ENCODE data around the gene ELOA. TPM values are rescaled to one million over a fixed set of nuclear protein-coding genes. Genes with fewer than 3 reads are reported as not detected.
A peak's percentile ranks its signal among the peaks of the same experiment; 100 is the strongest.

The ELOA gene
- total RNA-seq, 1 donor from 2014 or later = 40.6 TPM

GRCh38 chr1:23809751-23810171 is 66.5 kb downstream of the ELOA start:
- Mint-ChIP-seq H3K27ac (ENCODE audit: unreplicated experiment) (no peak overlapping the region), H3K27me3 (ENCODE audit: unreplicated experiment) (no peaks in the 10 kb centered on the region), H3K4me3 (ENCODE audit: unreplicated experiment) (no peak overlapping the region), H3K36me3 (ENCODE audit: unreplicated experiment) (no peaks in the 10 kb centered on the region), H3K9me3 (ENCODE audit: unreplicated experiment) (no peaks in the 10 kb centered on the region), H3K4me1 (ENCODE audit: low read depth, unreplicated experiment) (no peaks in the 10 kb centered on the region)
- DNase-seq = peak; percentile 82
- TF ChIP-seq CTCF (IDR thresholded peaks at IDR 0.05; ENCODE audit: partially characterized antibody, unreplicated experiment) = peak; percentile 49

- Mint-ChIP-seq H3K4me3 (ENCODE audit: unreplicated experiment) (peak overlapping the region; percentile 56), H3K27ac (ENCODE audit: unreplicated experiment) (no peak overlapping the region), H3K9me3 (ENCODE audit: unreplicated experiment) (no peaks in the 10 kb centered on the region), H3K36me3 (ENCODE audit: unreplicated experiment) (no peaks in the 10 kb centered on the region), H3K27me3 (ENCODE audit: unreplicated experiment) (no peaks in the 10 kb centered on the region), H3K4me1 (ENCODE audit: low read depth, unreplicated experiment) (no peaks in the 10 kb centered on the region)
- TF ChIP-seq CTCF (IDR thresholded peaks at IDR 0.05; ENCODE audit: partially characterized antibody, unreplicated experiment) = peak; percentile 62
- peak; percentile 59 for DNase-seq
Observed at GRCh38 chr1:23810818-23811540, 67.7 kb downstream of the ELOA start.

Other genes starting within 250 kb of the ELOA start
- gene E2F2, start 212.2 kb upstream of the ELOA start, total RNA-seq (ENCODE audit: unreplicated experiment) = 5.4 TPM
- gene ID3, start 184.0 kb upstream of the ELOA start, total RNA-seq (ENCODE audit: unreplicated experiment) = 10.9 TPM
- 657 TPM for gene RPL11, start 51.7 kb upstream of the ELOA start, total RNA-seq (ENCODE audit: unreplicated experiment)
- gene PITHD1, start 34.9 kb downstream of the ELOA start, total RNA-seq (ENCODE audit: unreplicated experiment) = 35.0 TPM
- gene LYPLA2, start 47.7 kb downstream of the ELOA start, total RNA-seq (ENCODE audit: unreplicated experiment) = 191 TPM
- 32.6 TPM for gene GALE, start 57.3 kb downstream of the ELOA start, total RNA-seq (ENCODE audit: unreplicated experiment)
- 19.4 TPM for gene HMGCL, start 82.0 kb downstream of the ELOA start, total RNA-seq (ENCODE audit: unreplicated experiment)
- gene FUCA1, start 124.8 kb downstream of the ELOA start, total RNA-seq (ENCODE audit: unreplicated experiment) = 8.8 TPM
- not detected for gene CNR2, start 169.9 kb downstream of the ELOA start, total RNA-seq (ENCODE audit: unreplicated experiment)
- gene PNRC2, start 216.4 kb downstream of the ELOA start, total RNA-seq (ENCODE audit: unreplicated experiment) = 106 TPM
- gene SRSF10, start 236.9 kb downstream of the ELOA start, total RNA-seq (ENCODE audit: unreplicated experiment) = 158 TPM

Measured in glutamatergic neuron (in vitro differentiated cells).